WTC11 (cell line): ENCODE measurements around the gene CELF1.

ENCODE experiments used
- CREB1 ChIP-seq: sonication (generic); formaldehyde crosslinking; IDR thresholded peaks from 2 replicates; pipeline ENCODE4 v1.8.0; 2023; ENCODE audit warnings: mild to moderate bottlenecking, missing genetic modification reagents
- TCF7 ChIP-seq: sonication (generic); formaldehyde crosslinking; IDR thresholded peaks from 2 replicates; pipeline ENCODE4 v1.8.0; 2022; ENCODE audit warnings: mild to moderate bottlenecking, low read depth, missing genetic modification reagents, moderate library complexity
- TF ChIP-seq, protein P1 (sequence below): fragments of 200-600 bp; IDR thresholded peaks from 2 replicates; pipeline ENCODE4 v1.8.0; 2022; ENCODE audit warnings: antibody characterized with exemption
- TF ChIP-seq, protein P2 (sequence below): sonication (generic); formaldehyde crosslinking; IDR thresholded peaks from 2 replicates; pipeline ENCODE4 v1.8.0; 2022; ENCODE audit warnings: mild to moderate bottlenecking, missing genetic modification reagents

DNA sequence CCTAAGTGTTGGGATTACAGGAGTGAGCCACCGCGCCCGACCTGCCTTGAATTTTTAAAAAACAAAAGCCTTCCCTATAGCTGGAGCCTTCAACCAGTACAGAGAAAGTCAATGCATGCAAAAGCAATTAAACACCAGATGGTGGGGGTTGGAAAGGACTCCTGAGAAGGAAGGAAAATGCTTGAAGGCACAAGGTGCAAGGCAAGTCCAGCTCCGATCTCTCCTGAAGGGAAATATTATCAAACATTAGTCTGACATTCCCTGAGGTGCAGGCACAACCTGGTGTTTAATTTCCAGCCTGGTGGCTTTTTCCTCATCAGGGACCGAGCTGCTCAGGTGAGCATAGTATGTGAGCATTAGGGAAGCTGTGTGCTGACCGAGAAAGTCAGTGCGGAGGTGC is 91.1 kb downstream of the CELF1 start:
- TF ChIP-seq, protein P1, sequence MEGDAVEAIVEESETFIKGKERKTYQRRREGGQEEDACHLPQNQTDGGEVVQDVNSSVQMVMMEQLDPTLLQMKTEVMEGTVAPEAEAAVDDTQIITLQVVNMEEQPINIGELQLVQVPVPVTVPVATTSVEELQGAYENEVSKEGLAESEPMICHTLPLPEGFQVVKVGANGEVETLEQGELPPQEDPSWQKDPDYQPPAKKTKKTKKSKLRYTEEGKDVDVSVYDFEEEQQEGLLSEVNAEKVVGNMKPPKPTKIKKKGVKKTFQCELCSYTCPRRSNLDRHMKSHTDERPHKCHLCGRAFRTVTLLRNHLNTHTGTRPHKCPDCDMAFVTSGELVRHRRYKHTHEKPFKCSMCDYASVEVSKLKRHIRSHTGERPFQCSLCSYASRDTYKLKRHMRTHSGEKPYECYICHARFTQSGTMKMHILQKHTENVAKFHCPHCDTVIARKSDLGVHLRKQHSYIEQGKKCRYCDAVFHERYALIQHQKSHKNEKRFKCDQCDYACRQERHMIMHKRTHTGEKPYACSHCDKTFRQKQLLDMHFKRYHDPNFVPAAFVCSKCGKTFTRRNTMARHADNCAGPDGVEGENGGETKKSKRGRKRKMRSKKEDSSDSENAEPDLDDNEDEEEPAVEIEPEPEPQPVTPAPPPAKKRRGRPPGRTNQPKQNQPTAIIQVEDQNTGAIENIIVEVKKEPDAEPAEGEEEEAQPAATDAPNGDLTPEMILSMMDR = no peak
- TF ChIP-seq CREB1 (CRISPR knock-in tag) = no peak
- no peak for TF ChIP-seq TCF7 (CRISPR knock-in tag)
- TF ChIP-seq, protein P2, sequence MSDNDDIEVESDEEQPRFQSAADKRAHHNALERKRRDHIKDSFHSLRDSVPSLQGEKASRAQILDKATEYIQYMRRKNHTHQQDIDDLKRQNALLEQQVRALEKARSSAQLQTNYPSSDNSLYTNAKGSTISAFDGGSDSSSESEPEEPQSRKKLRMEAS = no peak
